Upper lobe of right lung (tissue), 1 donor: Measurements from ENCODE around the gene MXI1. TPM values are rescaled to one million over a fixed set of nuclear protein-coding genes. Genes with fewer than 3 reads are reported as not detected.

Source experiments
- ATAC-seq: fragments of 200-7000 bp; cut with Tn5 transposase; one replicate; pipeline ENCODE4 v1.9.1; 2020; ENCODE audit warnings: mild to moderate bottlenecking, moderate library complexity
- DNase-seq: peaks from one replicate; pipeline ENCODE4 v3.0.0-alpha.2; 2020
- H3K27ac ChIP-seq: fragments of 200-600 bp; one replicate; pipeline ENCODE4 v1.8.0; 2022
- H3K27me3 ChIP-seq: fragments of 200-600 bp; one replicate; pipeline ENCODE4 v1.8.0; 2022; ENCODE audit warnings: mild to moderate bottlenecking
- H3K36me3 ChIP-seq: fragments of 200-600 bp; one replicate; pipeline ENCODE4 v1.8.0; 2022
- H3K4me1 ChIP-seq: fragments of 200-600 bp; one replicate; pipeline ENCODE4 v1.8.0; 2022
- H3K4me3 ChIP-seq: fragments of 200-600 bp; one replicate; pipeline ENCODE4 v1.8.0; 2022; ENCODE audit warnings: mild to moderate bottlenecking
- H3K9me3 ChIP-seq: fragments of 200-600 bp; one replicate; pipeline ENCODE4 v1.8.0; 2022
- intact Hi-C: fragments of 100-400 bp; cut with DNase I; formaldehyde crosslinking; loops from one replicate; pipeline ENCODE4 v1.11.0; 2022
- total RNA-seq: library from RNA; stranded (reverse); fragmentation: NEBNext Ultra II Directional; extraction: Animal tissue kit (Norgen Biotek cat#: 25700); gene quantifications from one replicate; pipeline ENCODE4 v1.2.1, GENCODE V29; 2021
- TF ChIP-seq, protein P1 (sequence below): fragments of 200-600 bp; IDR thresholded peaks from one replicate; pipeline ENCODE4 v1.8.0; 2022; ENCODE audit warnings: antibody characterized with exemption
- donor health status: DM: no; HTN: yes; CAD: no; lungs with severe emphysema.

Gene MXI1
- total RNA-seq, 1 donor from 2014 or later = 34.7 TPM

DNA sequence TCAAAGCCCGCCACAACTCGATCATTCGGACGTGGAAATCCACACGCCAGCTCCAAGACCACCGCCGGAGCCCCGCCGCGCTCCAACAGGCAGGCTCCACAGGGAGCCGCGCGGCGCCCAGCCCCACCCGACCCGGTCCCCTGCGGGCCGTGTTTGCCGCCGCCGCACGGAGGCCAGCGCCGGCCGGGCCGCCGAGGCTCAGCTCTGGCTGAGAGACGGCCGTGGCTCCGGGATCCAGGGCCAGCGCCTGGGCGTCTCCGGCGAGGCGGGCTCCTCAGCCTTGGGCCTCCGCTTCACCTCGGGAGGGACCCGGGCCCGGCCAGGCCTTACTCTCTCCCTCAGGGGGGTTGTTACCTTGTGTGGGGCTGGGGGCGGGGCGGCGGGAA lies 97.0 kb downstream of the MXI1 start:
- DNase-seq (no peak), ATAC-seq (peak; percentile 78)
- TF ChIP-seq, protein P1, sequence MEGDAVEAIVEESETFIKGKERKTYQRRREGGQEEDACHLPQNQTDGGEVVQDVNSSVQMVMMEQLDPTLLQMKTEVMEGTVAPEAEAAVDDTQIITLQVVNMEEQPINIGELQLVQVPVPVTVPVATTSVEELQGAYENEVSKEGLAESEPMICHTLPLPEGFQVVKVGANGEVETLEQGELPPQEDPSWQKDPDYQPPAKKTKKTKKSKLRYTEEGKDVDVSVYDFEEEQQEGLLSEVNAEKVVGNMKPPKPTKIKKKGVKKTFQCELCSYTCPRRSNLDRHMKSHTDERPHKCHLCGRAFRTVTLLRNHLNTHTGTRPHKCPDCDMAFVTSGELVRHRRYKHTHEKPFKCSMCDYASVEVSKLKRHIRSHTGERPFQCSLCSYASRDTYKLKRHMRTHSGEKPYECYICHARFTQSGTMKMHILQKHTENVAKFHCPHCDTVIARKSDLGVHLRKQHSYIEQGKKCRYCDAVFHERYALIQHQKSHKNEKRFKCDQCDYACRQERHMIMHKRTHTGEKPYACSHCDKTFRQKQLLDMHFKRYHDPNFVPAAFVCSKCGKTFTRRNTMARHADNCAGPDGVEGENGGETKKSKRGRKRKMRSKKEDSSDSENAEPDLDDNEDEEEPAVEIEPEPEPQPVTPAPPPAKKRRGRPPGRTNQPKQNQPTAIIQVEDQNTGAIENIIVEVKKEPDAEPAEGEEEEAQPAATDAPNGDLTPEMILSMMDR = no peak
- H3K4me1 ChIP-seq = peaks cover 44% of the 10 kb centered on the region
- H3K4me3 ChIP-seq = peak overlapping the region; percentile 74
- H3K27me3 ChIP-seq = no peaks in the 10 kb centered on the region
- intact Hi-C loops = no loop called here
- peaks cover 32% of the 10 kb centered on the region for H3K36me3 ChIP-seq
- peak overlapping the region; percentile 91 for H3K27ac ChIP-seq
- no peaks in the 10 kb centered on the region for H3K9me3 ChIP-seq

DNA sequence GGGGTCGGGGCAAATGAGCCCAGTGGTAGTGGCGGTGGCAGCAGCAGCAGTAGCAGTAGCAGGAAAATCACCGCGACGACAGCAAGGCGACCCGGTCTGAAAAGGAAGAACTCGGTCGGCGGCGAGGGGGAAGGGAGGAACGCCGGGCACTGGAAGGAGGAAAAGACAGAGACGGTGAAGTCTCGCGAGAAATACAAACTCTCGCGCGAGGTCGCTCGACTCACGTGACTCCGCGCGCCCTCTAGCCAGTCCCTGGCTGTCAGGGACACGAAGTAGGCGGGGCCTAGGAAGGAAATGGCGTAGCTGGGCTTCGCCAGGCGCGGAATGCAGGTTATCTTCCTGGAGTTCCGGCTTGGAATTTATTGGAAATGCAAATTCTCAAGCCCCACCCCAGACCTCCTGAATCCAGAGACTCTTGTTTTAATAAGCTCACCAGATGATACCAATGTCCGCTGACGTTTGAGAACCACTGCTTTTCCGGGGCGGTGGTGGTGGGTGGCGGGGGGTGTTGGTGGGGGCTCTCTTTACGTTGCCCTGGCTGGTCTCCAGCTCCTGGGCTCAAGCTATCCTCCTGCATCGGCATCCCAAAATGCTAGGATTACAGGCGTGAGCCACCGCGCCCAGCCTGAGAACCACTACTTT lies 97.5 kb downstream of the MXI1 start, which contains the start of gene SMNDC1:
SMNDC1 (minus strand) TSS at position 141 of the 642 bp plus-strand sequence. CDS start 1,333 bp downstream, outside the sequence.
- no peaks in the 10 kb centered on the region for H3K9me3 ChIP-seq
- intact Hi-C loops = no loop called here
- peak; percentile 96 for ATAC-seq
- DNase-seq = peak; percentile 98
- peaks cover 27% of the 10 kb centered on the region for H3K36me3 ChIP-seq
- peak within 1 kb of the TSS; percentile 91 for H3K27ac ChIP-seq
- H3K4me1 ChIP-seq = peaks cover 42% of the 10 kb centered on the region
- H3K27me3 ChIP-seq = no peaks in the 10 kb centered on the region
- TF ChIP-seq, protein P1 = no peak
- H3K4me3 ChIP-seq = peak within 1 kb of the TSS; percentile 74

DNA sequence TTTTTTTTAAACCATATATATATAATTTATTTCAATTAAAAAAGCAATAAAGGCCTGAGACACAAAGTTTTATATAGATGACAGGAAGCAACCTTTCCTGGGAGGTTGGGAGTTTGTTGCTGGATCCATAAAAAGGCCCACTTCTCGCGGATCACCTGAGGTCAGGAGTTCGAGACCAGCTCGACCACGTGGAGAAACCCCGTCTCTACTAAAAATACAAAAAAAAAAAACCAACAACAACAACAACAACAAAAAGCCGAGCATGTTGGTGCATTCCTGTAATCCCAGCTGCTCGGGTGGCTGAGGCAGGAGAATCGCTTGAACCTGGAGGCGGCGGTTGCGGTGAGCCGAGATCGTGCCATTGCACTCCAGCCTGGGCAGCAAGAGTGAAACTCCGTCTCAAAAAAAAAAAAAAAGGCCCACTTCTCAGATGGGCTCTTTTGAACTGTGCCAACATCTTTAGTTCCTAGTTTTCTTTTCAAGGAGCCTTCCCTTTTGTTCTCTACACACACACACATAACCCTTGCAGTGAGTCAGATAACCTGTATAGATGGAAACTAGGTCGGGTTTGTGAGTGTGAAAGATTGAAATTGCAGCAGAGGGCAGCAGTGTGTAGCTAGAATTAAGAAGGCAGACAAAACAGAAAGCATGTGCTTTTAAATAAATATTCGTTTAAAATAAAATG lies 98.5 kb downstream of the MXI1 start:
- ATAC-seq (peak; percentile 73), DNase-seq (no peak)
- Histone ChIP-seq H3K27ac (peak overlapping the region; percentile 91), H3K4me3 (no peak overlapping the region), H3K4me1 (peaks cover 32% of the 10 kb centered on the region), H3K27me3 (no peaks in the 10 kb centered on the region), H3K9me3 (no peaks in the 10 kb centered on the region), H3K36me3 (peaks cover 20% of the 10 kb centered on the region)
- intact Hi-C loops = no loop called here
- TF ChIP-seq, protein P1 = peak; percentile 69

DNA sequence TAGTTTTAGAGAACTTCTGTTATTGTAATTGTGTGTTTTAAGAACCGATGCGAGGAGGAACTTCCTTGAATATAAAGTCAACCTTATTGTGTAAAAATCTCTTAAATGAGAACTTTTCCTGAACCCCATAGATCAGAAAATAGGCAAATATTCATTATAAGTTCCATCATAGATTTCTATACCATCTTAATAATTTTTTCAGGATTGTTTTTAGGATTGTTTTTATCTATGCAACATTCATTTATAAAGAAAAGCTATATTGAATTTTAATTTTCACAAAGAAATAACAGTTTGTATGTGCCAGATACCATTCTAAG lies 99.0 kb downstream of the MXI1 start:
- TF ChIP-seq, protein P1 = no peak
- ATAC-seq = no peak
- Histone ChIP-seq H3K4me1 (peaks cover 27% of the 10 kb centered on the region), H3K9me3 (no peaks in the 10 kb centered on the region), H3K27ac (no peak overlapping the region), H3K4me3 (no peak overlapping the region), H3K27me3 (no peaks in the 10 kb centered on the region), H3K36me3 (peaks cover 19% of the 10 kb centered on the region)
- no peak for DNase-seq
- intact Hi-C loops = no loop called here

DNA sequence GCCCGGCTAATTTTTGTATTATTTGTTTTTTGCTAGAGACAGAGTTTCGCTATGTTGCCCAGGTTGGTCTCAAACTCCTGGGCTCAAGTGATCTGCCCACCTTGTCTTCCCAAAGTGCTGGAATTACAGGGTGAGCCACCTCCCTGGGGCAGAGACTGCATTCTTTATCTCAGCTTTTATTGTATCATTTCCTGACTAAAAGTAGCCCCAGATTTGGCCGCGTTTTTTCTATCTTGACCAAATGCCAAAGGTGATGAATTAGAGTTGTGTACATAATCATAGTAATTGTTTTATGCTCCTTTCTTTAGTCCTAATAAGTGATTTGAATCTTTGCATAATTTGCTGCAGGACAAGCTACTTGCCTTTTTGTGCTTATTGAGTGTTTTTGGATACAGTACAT lies 100.4 kb downstream of the MXI1 start:
- H3K4me1 ChIP-seq = peaks cover 16% of the 10 kb centered on the region
- H3K27me3 ChIP-seq = no peaks in the 10 kb centered on the region
- DNase-seq (no peak), ATAC-seq (no peak)
- H3K36me3 ChIP-seq = peaks cover 5% of the 10 kb centered on the region
- intact Hi-C loops = no loop called here
- no peak overlapping the region for H3K4me3 ChIP-seq
- TF ChIP-seq, protein P1 = no peak
- no peak overlapping the region for H3K27ac ChIP-seq
- H3K9me3 ChIP-seq = no peaks in the 10 kb centered on the region
